Measurements from ENCODE around the gene OTX1.

DNA sequence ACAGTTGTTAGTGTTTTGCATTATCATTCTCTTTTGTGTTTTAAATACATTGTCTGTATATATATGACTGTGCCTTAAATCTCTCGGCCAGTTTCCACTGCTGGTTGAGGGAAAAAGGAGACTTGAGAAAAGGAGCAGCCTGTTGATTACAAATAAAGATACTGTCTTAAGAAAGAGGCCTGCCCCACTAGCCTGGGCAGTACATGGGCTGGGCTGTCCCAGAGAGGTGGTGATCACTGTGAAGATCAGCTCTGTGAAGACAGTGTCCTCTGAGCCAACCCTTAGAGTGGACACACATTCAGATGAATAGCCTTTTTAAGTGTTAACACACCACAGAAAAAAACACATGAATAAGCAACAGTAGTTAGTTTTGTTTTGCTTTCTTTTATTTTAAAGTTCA lies 10.0 kb upstream of the OTX1 start:
- TF ChIP-seq, protein P1, sequence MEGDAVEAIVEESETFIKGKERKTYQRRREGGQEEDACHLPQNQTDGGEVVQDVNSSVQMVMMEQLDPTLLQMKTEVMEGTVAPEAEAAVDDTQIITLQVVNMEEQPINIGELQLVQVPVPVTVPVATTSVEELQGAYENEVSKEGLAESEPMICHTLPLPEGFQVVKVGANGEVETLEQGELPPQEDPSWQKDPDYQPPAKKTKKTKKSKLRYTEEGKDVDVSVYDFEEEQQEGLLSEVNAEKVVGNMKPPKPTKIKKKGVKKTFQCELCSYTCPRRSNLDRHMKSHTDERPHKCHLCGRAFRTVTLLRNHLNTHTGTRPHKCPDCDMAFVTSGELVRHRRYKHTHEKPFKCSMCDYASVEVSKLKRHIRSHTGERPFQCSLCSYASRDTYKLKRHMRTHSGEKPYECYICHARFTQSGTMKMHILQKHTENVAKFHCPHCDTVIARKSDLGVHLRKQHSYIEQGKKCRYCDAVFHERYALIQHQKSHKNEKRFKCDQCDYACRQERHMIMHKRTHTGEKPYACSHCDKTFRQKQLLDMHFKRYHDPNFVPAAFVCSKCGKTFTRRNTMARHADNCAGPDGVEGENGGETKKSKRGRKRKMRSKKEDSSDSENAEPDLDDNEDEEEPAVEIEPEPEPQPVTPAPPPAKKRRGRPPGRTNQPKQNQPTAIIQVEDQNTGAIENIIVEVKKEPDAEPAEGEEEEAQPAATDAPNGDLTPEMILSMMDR (IDR thresholded peaks at IDR 0.05; ENCODE audit: low read depth, low read length, missing input control), result no peak
- TF ChIP-seq TAF1 (conservative IDR thresholded peaks at IDR 0.05), result no peak
- TF ChIP-seq HNF4A (conservative IDR thresholded peaks at IDR 0.05), result no peak
- no peak for TF ChIP-seq GABPA (IDR thresholded peaks at IDR 0.05 in 1 of 2, conservative IDR thresholded peaks at IDR 0.05 in 1 of 2)
- TF ChIP-seq EGR1 (IDR thresholded peaks at IDR 0.05; ENCODE audit: low read depth in 2 of 2), result no peak
- TF ChIP-seq, protein P2, sequence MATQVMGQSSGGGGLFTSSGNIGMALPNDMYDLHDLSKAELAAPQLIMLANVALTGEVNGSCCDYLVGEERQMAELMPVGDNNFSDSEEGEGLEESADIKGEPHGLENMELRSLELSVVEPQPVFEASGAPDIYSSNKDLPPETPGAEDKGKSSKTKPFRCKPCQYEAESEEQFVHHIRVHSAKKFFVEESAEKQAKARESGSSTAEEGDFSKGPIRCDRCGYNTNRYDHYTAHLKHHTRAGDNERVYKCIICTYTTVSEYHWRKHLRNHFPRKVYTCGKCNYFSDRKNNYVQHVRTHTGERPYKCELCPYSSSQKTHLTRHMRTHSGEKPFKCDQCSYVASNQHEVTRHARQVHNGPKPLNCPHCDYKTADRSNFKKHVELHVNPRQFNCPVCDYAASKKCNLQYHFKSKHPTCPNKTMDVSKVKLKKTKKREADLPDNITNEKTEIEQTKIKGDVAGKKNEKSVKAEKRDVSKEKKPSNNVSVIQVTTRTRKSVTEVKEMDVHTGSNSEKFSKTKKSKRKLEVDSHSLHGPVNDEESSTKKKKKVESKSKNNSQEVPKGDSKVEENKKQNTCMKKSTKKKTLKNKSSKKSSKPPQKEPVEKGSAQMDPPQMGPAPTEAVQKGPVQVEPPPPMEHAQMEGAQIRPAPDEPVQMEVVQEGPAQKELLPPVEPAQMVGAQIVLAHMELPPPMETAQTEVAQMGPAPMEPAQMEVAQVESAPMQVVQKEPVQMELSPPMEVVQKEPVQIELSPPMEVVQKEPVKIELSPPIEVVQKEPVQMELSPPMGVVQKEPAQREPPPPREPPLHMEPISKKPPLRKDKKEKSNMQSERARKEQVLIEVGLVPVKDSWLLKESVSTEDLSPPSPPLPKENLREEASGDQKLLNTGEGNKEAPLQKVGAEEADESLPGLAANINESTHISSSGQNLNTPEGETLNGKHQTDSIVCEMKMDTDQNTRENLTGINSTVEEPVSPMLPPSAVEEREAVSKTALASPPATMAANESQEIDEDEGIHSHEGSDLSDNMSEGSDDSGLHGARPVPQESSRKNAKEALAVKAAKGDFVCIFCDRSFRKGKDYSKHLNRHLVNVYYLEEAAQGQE (IDR thresholded peaks at IDR 0.05), result no peak
